ENCODE measurements around the gene HOGA1. TPM values are rescaled to one million over a fixed set of nuclear protein-coding genes. Genes with fewer than 3 reads are reported as not detected.

HOGA1 gene
- polyA plus RNA-seq, 1 of the 3 experiments (the other 2 are of a cell fraction): 2.9 TPM

- Histone ChIP-seq H3K4me3 (ENCODE audit: low read depth in 2 of 2, low read length in 1 of 2) (no peak overlapping the region), H2AFZ (ENCODE audit: low read depth) (no peak overlapping the region), H3K36me3 (replicated peaks in 1 of 2; ENCODE audit: control insufficient read depth in 1 of 2, insufficient read depth in 2 of 2, low read length in 1 of 2) (no peaks in the 10 kb centered on the region), H3K9me3 (no peaks in the 10 kb centered on the region), H3K9ac (no peak overlapping the region), H3K9me2 (no peaks in the 10 kb centered on the region), H3K4me1 (ENCODE audit: control insufficient read depth in 1 of 2, insufficient read depth in 2 of 2, low read depth in 1 of 2, low read length in 1 of 2) (peaks cover 0 to 21% of the 10 kb centered on the region in 2 experiments; a peak in 1 of 4 replicates), H3K27me3 (ENCODE audit: insufficient read depth) (no peaks in the 10 kb centered on the region), H3F3A (replicated peaks; ENCODE audit: insufficient read depth) (no peaks in the 10 kb centered on the region), H3K27ac (ENCODE audit: low read depth in 2 of 2, low read length in 1 of 2) (no peak overlapping the region), H3K4me2 (no peak overlapping the region), H4K20me1 (ENCODE audit: insufficient read depth) (no peaks in the 10 kb centered on the region), H3K79me2 (ENCODE audit: insufficient read depth) (no peaks in the 10 kb centered on the region)
- TF ChIP-seq RCOR1 (IDR thresholded peaks at IDR 0.05; ENCODE audit: low read length) (no peak), RXRA (IDR thresholded peaks at IDR 0.05; ENCODE audit: borderline replicate concordance, low read depth) (no peak), CTCF (IDR thresholded peaks at IDR 0.05) (no peak), CHD2 (IDR thresholded peaks at IDR 0.05; ENCODE audit: low read length, partially characterized antibody) (no peak), EZH2phosphoT487 (IDR thresholded peaks at IDR 0.05; ENCODE audit: borderline replicate concordance, low read depth) (no peak), JUND (IDR thresholded peaks at IDR 0.05) (no peak), MXI1 (IDR thresholded peaks at IDR 0.05; ENCODE audit: low read depth, low read length) (no peak), TEAD4 (IDR thresholded peaks at IDR 0.05; ENCODE audit: borderline replicate concordance, insufficient read depth) (no peak), NFIC (IDR thresholded peaks at IDR 0.05; ENCODE audit: borderline replicate concordance) (no peak), IRF3 (IDR thresholded peaks at IDR 0.05; ENCODE audit: low read depth, low read length) (no peak), TAF1 (IDR thresholded peaks at IDR 0.05; ENCODE audit: borderline replicate concordance, low read depth, low read length) (no peak), REST (IDR thresholded peaks at IDR 0.05; ENCODE audit: low read depth, low read length) (no peak), USF1 (IDR thresholded peaks at IDR 0.05; ENCODE audit: borderline replicate concordance, low read depth) (no peak), USF2 (IDR thresholded peaks at IDR 0.05; ENCODE audit: borderline replicate concordance, low read depth, low read length) (no peak), ZBTB33 (IDR thresholded peaks at IDR 0.05; ENCODE audit: borderline replicate concordance, low read depth) (no peak), GATA2 (CRISPR knock-in tag; IDR thresholded peaks at IDR 0.05) (no peak), TCF12 (IDR thresholded peaks at IDR 0.05) (no peak), FOXJ3 (CRISPR knock-in tag; IDR thresholded peaks at IDR 0.05) (no peak)
- CTCF ChIA-PET: interaction anchor here (7.1 kb wide), 1 partner anchor 15 kb away, joined by 60 read pairs; the partner anchor contains the start of gene ANKRD2
- no peak for DNase-seq
- POLR2A ChIA-PET: no interaction called here
- 76% methylated on average over 2 of the region's 2 CpGs for WGBS (ENCODE audit: low lambda C conversion rate)
Measured at GRCh38 chr10:97587183-97587582, 3.0 kb downstream of the HOGA1 start.
